ENCODE data around the gene C1QC. TPM values are rescaled to one million over a fixed set of nuclear protein-coding genes. Genes with fewer than 3 reads are reported as not detected.

C1QC gene
- polyA plus RNA-seq, 10 donors = 17.2 to 47.9 (median 27.4) TPM

GRCh38 chr1:22616571-22616970, 26.9 kb upstream of the C1QC start:
- DNase-seq = no peak

DNA sequence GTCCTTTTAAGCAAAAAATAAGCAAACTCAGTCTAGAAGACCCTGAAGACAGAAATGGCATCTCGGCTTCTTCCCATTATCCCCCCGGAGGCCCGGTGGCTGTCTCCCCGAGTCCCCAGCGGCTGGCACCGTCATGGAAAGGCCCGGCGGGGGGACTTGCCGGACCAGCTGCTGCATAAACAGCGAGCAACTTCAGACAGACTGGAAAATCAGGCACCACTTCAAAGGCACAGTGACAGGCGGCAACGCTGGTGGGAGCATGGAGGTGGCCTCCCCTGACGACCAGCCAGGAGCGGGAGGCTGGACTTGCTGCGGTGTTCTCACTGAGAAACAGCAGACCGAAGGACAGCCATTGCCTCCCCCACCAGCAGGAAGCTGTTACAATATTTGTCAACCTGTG, 25.4 kb upstream of the C1QC start:
- no peak for DNase-seq

DNA sequence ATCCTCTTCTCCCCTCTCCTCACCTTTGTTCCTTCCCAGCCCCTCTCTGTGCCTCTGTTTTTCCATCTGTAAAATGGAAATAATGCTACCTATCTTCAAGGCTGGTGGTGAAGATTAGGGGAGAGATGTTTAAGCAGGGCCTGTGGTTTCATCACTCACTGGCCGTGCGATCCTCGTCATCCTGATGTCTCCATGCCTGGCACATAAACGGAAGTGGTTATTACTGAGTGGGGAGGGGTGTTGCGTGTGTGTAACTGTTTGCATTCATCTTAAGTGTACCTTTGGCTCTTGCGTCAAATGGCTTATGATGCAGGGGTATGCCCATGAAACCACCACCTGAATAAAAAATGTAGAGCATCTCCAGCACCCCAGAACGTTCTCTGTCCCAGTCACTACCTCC, 24.2 kb upstream of the C1QC start:
- DNase-seq = no peak

DNA sequence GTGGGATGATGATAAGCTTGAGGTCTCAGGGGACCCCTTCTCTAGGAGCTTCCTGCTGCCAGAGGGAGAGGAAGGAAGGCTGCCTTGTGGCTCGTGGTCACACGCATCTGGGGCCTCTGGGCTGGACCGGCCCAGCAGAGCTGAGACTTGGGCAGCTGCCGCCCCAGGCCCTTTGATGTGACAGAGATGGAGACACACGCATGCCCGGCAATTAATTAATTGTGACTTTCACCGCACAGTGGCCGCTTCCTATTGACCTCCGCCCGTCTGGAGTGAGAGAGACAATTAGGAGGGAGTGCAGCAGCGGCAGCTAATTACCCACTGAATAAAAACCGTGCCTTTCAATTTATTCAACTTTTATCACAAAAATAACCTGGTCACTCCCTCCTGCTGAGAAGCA, 23.6 kb upstream of the C1QC start:
- DNase-seq = no peak

DNA sequence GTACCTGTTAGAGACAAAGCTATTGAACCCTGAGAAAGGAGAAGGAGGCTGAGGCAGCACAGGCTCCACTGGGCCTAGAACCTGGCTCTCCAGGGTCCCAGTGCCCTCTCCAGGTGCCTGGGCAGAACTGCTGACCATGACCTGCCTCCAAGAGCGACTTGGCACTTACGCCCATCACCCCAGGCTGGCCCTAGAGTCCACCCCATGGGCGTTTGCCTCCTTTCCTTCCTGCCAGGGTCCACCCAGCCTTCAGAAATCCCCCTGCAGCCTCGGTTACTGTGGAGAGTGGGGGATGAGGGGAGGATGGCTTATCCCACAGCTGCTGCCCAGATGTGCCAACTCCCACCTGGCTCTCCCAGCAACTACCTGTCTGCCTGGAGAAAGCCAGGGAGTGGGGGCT, 21.7 kb upstream of the C1QC start:
- no peak for DNase-seq

GRCh38 chr1:22625262-22625925, 18.0 kb upstream of the C1QC start:
- DNase-seq = no peak

- DNase-seq = no peak
These were observed 16.9 kb upstream of the C1QC start for GRCh38 chr1:22626237-22627157.

- DNase-seq = no peak
These were observed 16.1 kb upstream of the C1QC start for GRCh38 chr1:22627331-22627730.

DNA sequence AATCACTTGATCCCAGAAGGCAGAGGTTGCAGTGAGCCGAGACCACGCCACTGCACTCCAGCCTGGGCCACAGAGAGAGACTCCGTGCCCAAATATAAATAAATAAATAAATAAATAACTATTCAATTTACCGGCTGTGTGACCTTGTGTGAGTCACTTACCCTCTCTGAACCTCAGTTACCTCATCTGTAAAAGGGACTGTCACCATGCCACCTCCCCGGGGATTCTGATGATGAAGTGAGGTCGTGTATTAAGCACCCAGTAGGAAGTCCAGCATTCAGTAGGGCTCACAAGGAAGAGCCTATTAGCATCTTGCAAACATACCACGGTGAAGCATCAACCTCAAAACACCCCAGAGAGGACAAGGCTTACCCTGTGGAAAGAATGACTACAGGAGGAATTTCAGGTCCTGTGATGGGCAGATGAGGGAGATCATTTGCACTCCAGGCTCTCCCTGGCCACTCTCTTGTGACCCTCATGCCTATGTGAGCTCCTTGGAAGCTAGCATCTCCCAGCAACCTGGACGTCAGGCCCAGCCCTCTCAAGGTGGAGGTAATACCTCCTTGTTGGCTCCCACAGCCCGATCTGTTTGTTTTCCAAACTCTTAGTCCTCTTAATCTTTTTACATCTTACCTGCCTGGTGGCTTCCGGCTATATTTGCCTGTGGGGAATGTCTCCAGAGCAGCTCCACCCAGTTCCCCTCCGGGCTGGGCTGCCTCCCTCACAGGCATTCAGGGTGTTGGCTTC, 14.6 kb upstream of the C1QC start:
- DNase-seq = no peak

DNA sequence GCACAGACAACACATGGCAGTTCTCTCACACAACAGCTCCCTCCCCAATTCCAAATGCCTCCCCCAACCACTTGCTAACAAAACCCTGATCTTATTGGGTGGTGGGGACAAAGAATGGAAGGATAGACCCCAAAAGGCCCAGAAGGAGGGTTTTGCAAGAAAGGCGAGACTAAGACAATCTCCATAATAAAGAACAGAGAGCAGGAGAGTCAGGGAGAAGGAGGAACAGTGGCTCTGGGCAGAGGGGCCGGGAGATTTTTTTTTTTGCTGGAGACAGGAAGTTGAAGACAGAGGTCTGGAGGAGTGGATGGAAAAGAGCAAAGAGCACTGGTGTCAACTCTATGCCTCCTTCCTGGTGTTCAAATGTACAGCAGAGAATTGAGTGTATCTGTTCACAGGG, 13.5 kb upstream of the C1QC start:
- DNase-seq = no peak

DNA sequence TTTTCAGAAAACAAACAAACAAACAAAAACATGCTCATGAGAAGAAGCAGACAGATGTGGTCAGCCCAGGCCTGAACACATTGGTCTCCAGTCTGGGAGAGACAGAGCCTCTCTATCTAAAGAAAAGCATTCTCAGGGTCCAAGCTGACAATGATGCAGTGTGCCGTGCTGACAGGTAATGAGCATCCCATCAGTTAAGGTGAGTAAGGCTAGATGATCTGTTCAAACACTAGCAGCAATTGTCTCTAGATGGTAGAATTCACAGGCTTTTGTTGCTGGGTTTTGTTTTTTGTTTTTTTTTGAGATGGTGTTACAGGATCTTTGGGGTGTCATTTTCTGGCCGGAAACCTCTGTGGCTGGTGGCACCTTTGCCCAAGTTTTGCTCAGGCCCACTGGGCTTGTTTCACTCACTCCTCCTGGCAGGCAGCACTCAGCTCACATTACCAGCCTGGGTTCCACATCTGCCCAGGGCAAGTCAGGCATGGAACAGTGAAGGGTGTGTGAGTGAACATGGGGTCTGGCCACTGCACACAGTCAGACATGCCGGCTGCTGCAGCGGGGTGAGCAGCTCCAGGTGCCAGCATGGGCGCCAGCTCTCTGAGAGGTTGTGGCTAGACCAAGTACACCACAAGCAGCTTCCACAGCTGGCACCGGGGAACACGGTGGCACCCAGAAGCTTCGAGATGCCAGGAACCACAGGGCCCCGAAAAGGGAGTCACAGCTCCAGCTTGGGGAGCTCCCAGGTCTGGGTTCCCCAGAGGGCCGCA, 9.6 kb upstream of the C1QC start:
- no peak for DNase-seq

- DNase-seq = no peak
These were observed 8.0 kb upstream of the C1QC start for GRCh38 chr1:22635436-22635835.

DNA sequence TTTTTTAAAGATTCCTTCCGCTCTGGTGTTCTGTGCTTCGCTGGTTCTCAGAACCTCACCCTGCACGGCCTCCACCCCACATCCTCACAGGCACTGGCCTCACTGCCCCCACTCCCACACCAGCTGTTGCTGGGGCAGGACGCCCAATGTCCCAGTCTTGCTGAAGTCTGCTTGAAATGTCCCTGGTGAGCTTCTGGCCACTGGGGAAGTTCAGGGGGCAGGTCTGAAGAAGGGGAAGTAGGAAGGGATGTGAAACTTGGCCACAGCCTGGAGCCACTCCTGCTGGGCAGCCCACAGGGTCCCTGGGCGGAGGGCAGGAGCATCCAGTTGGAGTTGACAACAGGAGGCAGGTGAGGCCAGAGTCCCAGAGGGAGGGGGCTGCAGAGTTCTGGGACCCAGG, 7.1 kb upstream of the C1QC start, which contains the start of gene C1QA:
C1QA (plus strand) TSS at position 276 of the 400 bp plus-strand sequence. CDS start 989 bp downstream, outside the sequence.
- peak in 2 of 3 donors; percentile 11 to 53 for DNase-seq

GRCh38 chr1:22636927-22637326, 6.5 kb upstream of the C1QC start:
- no peak for DNase-seq

DNA sequence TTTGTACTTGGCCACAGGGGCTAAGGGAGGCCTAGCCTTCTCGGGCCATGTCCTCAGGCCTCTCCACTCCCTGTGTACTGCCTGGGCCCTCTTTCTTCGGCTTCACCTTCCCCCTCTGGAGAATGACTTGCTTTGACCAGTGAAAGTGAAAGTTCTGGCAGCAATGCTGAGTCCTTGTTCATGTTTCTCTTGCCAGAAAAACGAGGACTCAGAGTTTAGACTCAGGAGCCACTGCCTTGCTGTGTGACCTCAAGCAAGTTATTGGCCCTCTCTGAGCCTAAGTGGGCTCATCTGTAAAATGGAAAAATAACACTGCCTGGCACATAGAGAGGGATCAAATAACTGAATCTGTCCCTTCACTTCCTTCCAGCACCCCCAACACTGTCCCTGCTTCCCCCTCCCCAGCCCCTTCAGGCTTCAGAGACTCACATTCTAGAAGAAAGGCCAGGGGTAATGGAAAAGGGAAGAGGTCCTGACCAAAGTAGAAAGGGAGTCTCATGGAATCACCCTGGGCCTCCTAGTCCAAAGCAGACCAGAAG, 5.5 kb upstream of the C1QC start:
- DNase-seq = no peak

DNA sequence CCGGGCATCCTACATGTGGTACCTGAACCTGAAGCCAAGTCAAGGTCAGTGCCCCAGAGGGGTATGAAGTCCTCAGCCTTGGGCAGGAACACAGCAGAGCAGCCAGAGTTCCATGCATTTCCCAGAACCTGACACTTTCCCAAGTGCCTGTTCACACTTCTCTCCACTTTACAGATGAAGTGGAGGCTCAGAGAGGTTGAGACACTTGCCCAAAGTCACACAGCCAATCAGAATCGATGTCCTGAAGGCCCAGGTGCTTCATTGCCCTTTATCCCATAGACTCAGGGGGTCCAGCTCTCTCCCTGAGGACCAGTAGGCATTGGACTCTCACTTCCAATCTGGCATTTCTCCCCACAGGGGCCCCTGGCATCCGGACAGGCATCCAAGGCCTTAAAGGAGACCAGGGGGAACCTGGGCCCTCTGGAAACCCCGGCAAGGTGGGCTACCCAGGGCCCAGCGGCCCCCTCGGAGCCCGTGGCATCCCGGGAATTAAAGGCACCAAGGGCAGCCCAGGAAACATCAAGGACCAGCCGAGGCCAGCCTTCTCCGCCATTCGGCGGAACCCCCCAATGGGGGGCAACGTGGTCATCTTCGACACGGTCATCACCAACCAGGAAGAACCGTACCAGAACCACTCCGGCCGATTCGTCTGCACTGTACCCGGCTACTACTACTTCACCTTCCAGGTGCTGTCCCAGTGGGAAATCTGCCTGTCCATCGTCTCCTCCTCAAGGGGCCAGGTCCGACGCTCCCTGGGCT, 4.8 kb upstream of the C1QC start:
- no peak for DNase-seq

GRCh38 chr1:22639286-22639685, 4.1 kb upstream of the C1QC start:
- DNase-seq = peak; percentile 23 to 57 (median 25)

DNA sequence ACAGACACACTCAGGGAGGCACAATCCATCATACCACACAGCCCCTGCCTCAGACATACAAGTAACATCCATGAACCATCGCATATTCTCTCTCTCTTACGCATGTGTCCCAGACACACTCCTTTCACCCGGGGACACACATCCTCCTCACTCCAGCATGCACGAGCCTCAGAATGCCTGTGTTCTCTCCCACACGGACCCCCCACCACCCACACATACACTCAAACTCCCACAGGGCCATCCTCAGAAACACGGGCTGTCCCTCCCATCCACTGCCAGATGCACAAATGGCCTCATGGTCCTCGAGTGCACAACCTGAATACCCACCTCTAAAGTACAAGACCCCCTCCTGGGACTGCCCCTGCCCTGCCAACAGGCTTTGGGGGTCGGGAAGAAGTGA, 2.2 kb upstream of the C1QC start:
- no peak for DNase-seq

- peak; percentile 53 to 90 (median 85) for DNase-seq
These were observed 1.4 kb upstream of the C1QC start for GRCh38 chr1:22641906-22642636.

DNA sequence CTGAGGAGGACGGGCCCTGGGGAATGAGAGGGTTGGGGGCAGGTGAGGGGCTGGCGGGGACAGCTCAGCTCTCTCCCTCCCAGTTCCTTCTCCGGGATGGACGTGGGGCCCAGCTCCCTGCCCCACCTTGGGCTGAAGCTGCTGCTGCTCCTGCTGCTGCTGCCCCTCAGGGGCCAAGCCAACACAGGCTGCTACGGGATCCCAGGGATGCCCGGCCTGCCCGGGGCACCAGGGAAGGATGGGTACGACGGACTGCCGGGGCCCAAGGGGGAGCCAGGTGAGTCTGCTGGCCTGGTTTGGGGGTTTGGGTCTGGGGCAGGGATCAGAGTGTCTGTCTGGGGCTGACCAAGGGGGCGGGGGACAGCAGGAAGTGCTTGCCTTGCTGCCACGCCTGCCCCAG, 495 bp downstream of the C1QC start:
- no peak for DNase-seq
